Ishikawa (cell line): ENCODE measurements around the gene FOXI1.

Experiments
- EGR1 ChIP-seq: IDR thresholded peaks from 2 replicates; pipeline ENCODE4 v1.6.1; 2012
- RAD21 ChIP-seq: IDR thresholded peaks from 2 replicates; pipeline ENCODE4 v1.6.1; 2012; ENCODE audit warnings: low read depth
- REST ChIP-seq: IDR thresholded peaks from 2 replicates; pipeline ENCODE4 v1.6.1; 2012; ENCODE audit warnings: low read depth, mild to moderate bottlenecking
- TAF1 ChIP-seq: IDR thresholded peaks from 2 replicates; pipeline ENCODE4 v1.6.1; 2012; ENCODE audit warnings: low read depth, mild to moderate bottlenecking

GRCh38 chr5:170148430-170149205 lies 42.9 kb downstream of the FOXI1 start:
- TF ChIP-seq REST, result no peak
- no peak for TF ChIP-seq RAD21
- TF ChIP-seq EGR1, result no peak
- no peak for TF ChIP-seq TAF1
